Activated CD4-positive, alpha-beta T cell treated with anti-CD3 and anti-CD28 coated beads, Interleukin-2, Interleukin-6, amounts not matched to agents 100 ng/mL and 50 ng/mL, durations not matched to agents 16 hours and 8 hours (primary cell): ENCODE results near the gene RCAN1.
"Not testable (repeated sequence)": the region's sequence is repeated elsewhere in the genome, so short reads cannot be mapped to it uniquely, and the experiment has no call there.

ENCODE experiments used
- DNase-seq: peaks from one replicate; pipeline ENCODE4 v3.0.0-alpha.2; 2020

Gene RCAN1

GRCh38 chr21:34621434-34622350 lies 6.8 kb upstream of the RCAN1 start:
- DNase-seq: no peak

GRCh38 chr21:34619841-34620665 lies 5.1 kb upstream of the RCAN1 start:
- DNase-seq: no peak

- DNase-seq: no peak
Measured at GRCh38 chr21:34618941-34619340, 4.0 kb upstream of the RCAN1 start.

- no peak for DNase-seq
Measured at GRCh38 chr21:34617753-34618339, 2.9 kb upstream of the RCAN1 start.

GRCh38 chr21:34615487-34615814 lies 538 bp upstream of the RCAN1 start:
- no peak for DNase-seq

- no peak for DNase-seq
Measured at GRCh38 chr21:34613679-34614627, 960 bp downstream of the RCAN1 start.

GRCh38 chr21:34612557-34612956 lies 2.4 kb downstream of the RCAN1 start:
- no peak for DNase-seq

- no peak for DNase-seq
Measured at GRCh38 chr21:34612056-34612455, 2.9 kb downstream of the RCAN1 start.

GRCh38 chr21:34611528-34611927 lies 3.4 kb downstream of the RCAN1 start:
- DNase-seq: no peak

- DNase-seq: no peak
Measured at GRCh38 chr21:34609933-34610549, 4.9 kb downstream of the RCAN1 start.

GRCh38 chr21:34609244-34609932 lies 5.5 kb downstream of the RCAN1 start:
- no peak for DNase-seq

GRCh38 chr21:34607376-34607775 lies 7.5 kb downstream of the RCAN1 start:
- not testable (repeated sequence) for DNase-seq

- no peak for DNase-seq
Measured at GRCh38 chr21:34606621-34607020, 8.3 kb downstream of the RCAN1 start.

- no peak for DNase-seq
Measured at GRCh38 chr21:34606051-34606450, 8.9 kb downstream of the RCAN1 start.

- DNase-seq: not testable (repeated sequence)
Measured at GRCh38 chr21:34604956-34605355, 10.0 kb downstream of the RCAN1 start.

GRCh38 chr21:34604556-34604955 lies 10.4 kb downstream of the RCAN1 start:
- DNase-seq: no peak

- no peak for DNase-seq
Measured at GRCh38 chr21:34603710-34604057, 11.2 kb downstream of the RCAN1 start.

- DNase-seq: peak; percentile 70
Measured at GRCh38 chr21:34603002-34603709, 11.8 kb downstream of the RCAN1 start.

GRCh38 chr21:34602061-34602460 lies 12.9 kb downstream of the RCAN1 start:
- DNase-seq: no peak

- DNase-seq: no peak
Measured at GRCh38 chr21:34599534-34600101, 15.3 kb downstream of the RCAN1 start.
